ENCODE data around the gene NACC2. TPM values are rescaled to one million over a fixed set of nuclear protein-coding genes. Genes with fewer than 3 reads are reported as not detected.

NACC2 gene
- total RNA-seq, 4 donors from 2014 or later, result 15.0 to 35.2 (median 20.7) TPM

GRCh38 chr9:136058801-136059302, 36.2 kb downstream of the NACC2 start:
- no peak for TF ChIP-seq CTCF (IDR thresholded peaks at IDR 0.05; ENCODE audit: low read depth)

GRCh38 chr9:136058084-136058483, 37.0 kb downstream of the NACC2 start:
- no peak for TF ChIP-seq CTCF (IDR thresholded peaks at IDR 0.05; ENCODE audit: low read depth)

GRCh38 chr9:136057236-136058081, 37.6 kb downstream of the NACC2 start:
- no peak for TF ChIP-seq CTCF (IDR thresholded peaks at IDR 0.05; ENCODE audit: low read depth)

GRCh38 chr9:136056546-136057235, 38.4 kb downstream of the NACC2 start:
- no peak for TF ChIP-seq CTCF (IDR thresholded peaks at IDR 0.05; ENCODE audit: low read depth)

GRCh38 chr9:136055715-136056545, 39.2 kb downstream of the NACC2 start:
- no peak for TF ChIP-seq CTCF (IDR thresholded peaks at IDR 0.05; ENCODE audit: low read depth)

- TF ChIP-seq CTCF (IDR thresholded peaks at IDR 0.05; ENCODE audit: low read depth), result no peak
Measured at GRCh38 chr9:136054798-136055714, 40.0 kb downstream of the NACC2 start.
